ENCODE measurements around the gene TBX3.

TBX3 gene

DNA sequence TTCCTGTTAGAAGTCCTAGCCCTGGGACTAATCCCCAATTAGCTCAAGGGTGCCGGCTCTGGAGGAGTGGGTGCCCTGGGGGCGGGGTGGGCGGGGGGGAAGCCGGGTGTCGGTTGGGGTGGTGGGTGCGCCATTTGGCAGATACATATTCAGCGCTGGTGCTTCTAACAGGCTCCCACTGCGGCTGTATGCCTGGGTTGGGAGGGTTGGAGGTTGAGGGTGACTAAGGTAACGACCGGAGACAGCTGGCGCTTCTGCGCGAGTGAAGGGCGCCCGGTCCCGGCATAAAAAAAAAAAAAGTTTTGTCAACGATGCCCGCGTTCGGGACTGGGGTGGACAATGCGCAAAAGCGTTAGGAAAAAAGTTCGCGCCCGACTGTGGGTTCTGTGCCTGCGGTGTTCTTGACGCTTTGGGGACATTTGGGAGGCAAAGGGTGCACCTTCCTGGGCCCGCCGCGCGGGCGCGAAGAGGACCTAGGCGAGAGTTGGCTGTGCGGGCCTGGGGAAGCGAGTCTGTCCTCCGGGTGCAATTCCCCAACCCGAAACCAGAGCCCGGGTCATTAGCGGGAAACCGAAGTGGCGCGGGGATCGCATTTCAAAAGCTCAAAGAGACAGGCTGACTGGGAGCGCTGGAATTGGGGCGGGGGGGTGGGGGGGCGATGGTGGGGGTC, 19.2 kb downstream of the TBX3 start:
- H3K27ac ChIP-seq (ENCODE audit: low read depth, low read length, poor library complexity, severe bottlenecking): no peak overlapping the region
- no peak overlapping the region for H3K9ac ChIP-seq (ENCODE audit: low read length)
- H3F3A ChIP-seq (ENCODE audit: insufficient read depth, low read length): no peaks in the 10 kb centered on the region
- no peaks in the 10 kb centered on the region for H3K4me1 ChIP-seq (ENCODE audit: insufficient read depth, low read length, severe bottlenecking)
- no peaks in the 10 kb centered on the region for H3K9me2 ChIP-seq (ENCODE audit: low read depth, low read length)
- H4K20me1 ChIP-seq (ENCODE audit: insufficient read depth, low read length): no peaks in the 10 kb centered on the region
- H3K4me3 ChIP-seq (ENCODE audit: low read depth, low read length, poor library complexity, severe bottlenecking): no peak overlapping the region
- no peak for TF ChIP-seq EZH2 (IDR thresholded peaks at IDR 0.05; ENCODE audit: borderline replicate concordance, low read length)
- TF ChIP-seq, protein P1, sequence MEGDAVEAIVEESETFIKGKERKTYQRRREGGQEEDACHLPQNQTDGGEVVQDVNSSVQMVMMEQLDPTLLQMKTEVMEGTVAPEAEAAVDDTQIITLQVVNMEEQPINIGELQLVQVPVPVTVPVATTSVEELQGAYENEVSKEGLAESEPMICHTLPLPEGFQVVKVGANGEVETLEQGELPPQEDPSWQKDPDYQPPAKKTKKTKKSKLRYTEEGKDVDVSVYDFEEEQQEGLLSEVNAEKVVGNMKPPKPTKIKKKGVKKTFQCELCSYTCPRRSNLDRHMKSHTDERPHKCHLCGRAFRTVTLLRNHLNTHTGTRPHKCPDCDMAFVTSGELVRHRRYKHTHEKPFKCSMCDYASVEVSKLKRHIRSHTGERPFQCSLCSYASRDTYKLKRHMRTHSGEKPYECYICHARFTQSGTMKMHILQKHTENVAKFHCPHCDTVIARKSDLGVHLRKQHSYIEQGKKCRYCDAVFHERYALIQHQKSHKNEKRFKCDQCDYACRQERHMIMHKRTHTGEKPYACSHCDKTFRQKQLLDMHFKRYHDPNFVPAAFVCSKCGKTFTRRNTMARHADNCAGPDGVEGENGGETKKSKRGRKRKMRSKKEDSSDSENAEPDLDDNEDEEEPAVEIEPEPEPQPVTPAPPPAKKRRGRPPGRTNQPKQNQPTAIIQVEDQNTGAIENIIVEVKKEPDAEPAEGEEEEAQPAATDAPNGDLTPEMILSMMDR (IDR thresholded peaks at IDR 0.05; ENCODE audit: low read length): no peak
- H3K27me3 ChIP-seq (ENCODE audit: insufficient read depth, low read length): no peaks in the 10 kb centered on the region; the same call in 1 of the 2 replicates
- no peaks in the 10 kb centered on the region for H3K36me3 ChIP-seq (ENCODE audit: insufficient read depth, low read length)
- no peak overlapping the region for H2AFZ ChIP-seq (ENCODE audit: low read length)
- no peaks in the 10 kb centered on the region for H3K9me3 ChIP-seq (ENCODE audit: low read length)
- no peak overlapping the region for H3K4me2 ChIP-seq (ENCODE audit: low read length)
- no peaks in the 10 kb centered on the region for H3K79me2 ChIP-seq (ENCODE audit: insufficient read depth, low read length)

DNA sequence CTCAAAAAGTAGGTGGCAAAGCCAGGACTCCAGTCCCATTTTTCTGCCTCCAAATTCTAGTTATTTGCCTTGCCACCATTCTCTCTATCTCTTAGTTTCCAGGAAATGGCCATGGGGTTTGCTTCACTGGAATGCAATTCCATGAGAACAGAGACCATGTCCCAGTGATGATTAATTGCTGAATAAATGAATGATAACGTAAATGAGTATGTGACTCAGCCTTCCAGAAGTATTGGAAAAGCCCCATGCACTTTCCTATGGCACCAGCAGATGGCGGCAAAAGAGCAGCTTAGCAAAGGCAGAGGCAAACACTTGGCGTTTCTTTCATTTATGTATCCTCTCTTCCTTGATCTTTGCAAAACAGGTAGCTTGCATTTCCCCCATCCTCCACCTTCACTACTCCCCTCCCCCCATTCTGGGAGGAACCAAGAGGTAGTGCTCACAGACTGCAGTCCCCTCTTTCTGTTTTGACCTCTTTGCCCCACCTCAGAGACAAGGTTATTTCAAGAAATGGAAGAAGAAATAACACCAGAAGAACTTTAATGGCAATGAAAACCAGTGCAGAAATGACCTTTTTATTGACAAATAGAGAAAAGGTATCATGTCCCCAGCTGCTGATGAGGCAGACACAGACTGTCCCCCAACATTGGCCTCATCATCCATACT, 21.3 kb downstream of the TBX3 start:
- Histone ChIP-seq H3K9me2 (ENCODE audit: low read depth, low read length) (no peaks in the 10 kb centered on the region), H4K20me1 (ENCODE audit: insufficient read depth, low read length) (no peaks in the 10 kb centered on the region), H2AFZ (ENCODE audit: low read length) (no peak overlapping the region), H3K4me1 (ENCODE audit: insufficient read depth, low read length, severe bottlenecking) (no peaks in the 10 kb centered on the region), H3F3A (ENCODE audit: insufficient read depth, low read length) (no peaks in the 10 kb centered on the region), H3K27me3 (ENCODE audit: insufficient read depth, low read length) (no peaks in the 10 kb centered on the region), H3K79me2 (ENCODE audit: insufficient read depth, low read length) (no peaks in the 10 kb centered on the region), H3K27ac (ENCODE audit: low read depth, low read length, poor library complexity, severe bottlenecking) (no peak overlapping the region), H3K4me2 (ENCODE audit: low read length) (no peak overlapping the region), H3K9me3 (ENCODE audit: low read length) (no peaks in the 10 kb centered on the region), H3K36me3 (ENCODE audit: insufficient read depth, low read length) (no peaks in the 10 kb centered on the region), H3K9ac (ENCODE audit: low read length) (no peak overlapping the region), H3K4me3 (ENCODE audit: low read depth, low read length, poor library complexity, severe bottlenecking) (no peak overlapping the region)
- TF ChIP-seq, protein P1 (IDR thresholded peaks at IDR 0.05; ENCODE audit: low read length): peak; percentile 79
- no peak for TF ChIP-seq EZH2 (IDR thresholded peaks at IDR 0.05; ENCODE audit: borderline replicate concordance, low read length)

DNA sequence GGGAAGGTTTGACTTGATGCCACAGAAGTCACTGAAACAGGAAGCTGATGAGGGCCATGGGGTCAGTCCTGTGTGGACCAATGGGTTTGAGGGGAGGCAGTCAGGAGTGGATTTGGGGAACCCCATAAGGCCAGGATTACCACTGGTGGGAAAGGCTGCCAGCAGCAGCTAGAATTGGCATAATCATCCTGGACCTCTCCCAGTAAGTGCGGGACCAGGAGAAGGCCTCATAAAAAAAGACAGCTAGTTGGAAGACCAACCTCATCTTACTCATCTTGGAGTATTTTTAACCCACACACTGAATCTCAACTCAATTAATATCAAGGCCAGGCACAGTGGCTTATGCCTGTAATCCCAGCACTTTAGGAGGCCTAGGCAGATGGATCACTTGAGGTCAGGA, 22.7 kb downstream of the TBX3 start:
- TF ChIP-seq, protein P1 (IDR thresholded peaks at IDR 0.05; ENCODE audit: low read length): no peak
- Histone ChIP-seq H3K27ac (ENCODE audit: low read depth, low read length, poor library complexity, severe bottlenecking) (no peak overlapping the region), H3K9me2 (ENCODE audit: low read depth, low read length) (no peaks in the 10 kb centered on the region), H3K4me1 (ENCODE audit: insufficient read depth, low read length, severe bottlenecking) (no peaks in the 10 kb centered on the region), H3K4me3 (ENCODE audit: low read depth, low read length, poor library complexity, severe bottlenecking) (no peak overlapping the region), H3K36me3 (ENCODE audit: insufficient read depth, low read length) (no peaks in the 10 kb centered on the region), H3K9me3 (ENCODE audit: low read length) (no peaks in the 10 kb centered on the region), H3K4me2 (ENCODE audit: low read length) (no peak overlapping the region), H3K79me2 (ENCODE audit: insufficient read depth, low read length) (no peaks in the 10 kb centered on the region), H2AFZ (ENCODE audit: low read length) (no peak overlapping the region), H3K27me3 (ENCODE audit: insufficient read depth, low read length) (no peaks in the 10 kb centered on the region; the same call in 1 of the 2 replicates), H3F3A (ENCODE audit: insufficient read depth, low read length) (no peaks in the 10 kb centered on the region), H3K9ac (ENCODE audit: low read length) (no peak overlapping the region), H4K20me1 (ENCODE audit: insufficient read depth, low read length) (no peaks in the 10 kb centered on the region)
